ENCODE measurements around the gene CBX4. TPM values are rescaled to one million over a fixed set of nuclear protein-coding genes. Genes with fewer than 3 reads are reported as not detected.

CBX4 gene
- total and polyA plus RNA-seq, 2 of the 13 experiments (the other 11 are each of a cell fraction or from before 2014, with no cell fraction given), result 25.8 to 50.8 TPM

- TF ChIP-seq THAP9 (CRISPR knock-in tag; IDR thresholded peaks at IDR 0.05; ENCODE audit: borderline replicate concordance) (peak; percentile 16; the same call in 1 of the 2 replicates), ZNF30 (CRISPR knock-in tag; IDR thresholded peaks at IDR 0.05) (no peak), KAT8 (CRISPR knock-in tag; IDR thresholded peaks at IDR 0.05) (no peak), RFX5 (IDR thresholded peaks at IDR 0.05; ENCODE audit: low read depth, low read length) (no peak), RORA (CRISPR knock-in tag; IDR thresholded peaks at IDR 0.05) (no peak), ZNF577 (CRISPR knock-in tag; IDR thresholded peaks at IDR 0.05; ENCODE audit: borderline replicate concordance, low read depth) (no peak), LBX2 (CRISPR knock-in tag; IDR thresholded peaks at IDR 0.05; ENCODE audit: borderline replicate concordance) (peak; percentile 40; the same call in 1 of the 2 replicates), ATF1 (CRISPR knock-in tag; IDR thresholded peaks at IDR 0.05) (no peak), CBFB (CRISPR knock-in tag; IDR thresholded peaks at IDR 0.05) (no peak), ZNF280B (CRISPR knock-in tag; IDR thresholded peaks at IDR 0.05; ENCODE audit: borderline replicate concordance) (peak; percentile 36; the same call in 1 of the 2 replicates), BCL6 (CRISPR knock-in tag; IDR thresholded peaks at IDR 0.05) (no peak), ZNF879 (CRISPR knock-in tag; IDR thresholded peaks at IDR 0.05) (no peak), TEAD2 (CRISPR knock-in tag; IDR thresholded peaks at IDR 0.05) (peak; percentile 39; the same call in 1 of the 2 replicates)
- TF ChIP-seq, protein P1, sequence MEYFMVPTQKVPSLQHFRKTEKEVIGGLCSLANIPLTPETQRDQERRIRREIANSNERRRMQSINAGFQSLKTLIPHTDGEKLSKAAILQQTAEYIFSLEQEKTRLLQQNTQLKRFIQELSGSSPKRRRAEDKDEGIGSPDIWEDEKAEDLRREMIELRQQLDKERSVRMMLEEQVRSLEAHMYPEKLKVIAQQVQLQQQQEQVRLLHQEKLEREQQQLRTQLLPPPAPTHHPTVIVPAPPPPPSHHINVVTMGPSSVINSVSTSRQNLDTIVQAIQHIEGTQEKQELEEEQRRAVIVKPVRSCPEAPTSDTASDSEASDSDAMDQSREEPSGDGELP (IDR thresholded peaks at IDR 0.05; ENCODE audit: borderline replicate concordance, low read depth), result no peak
- TF ChIP-seq, protein P2, sequence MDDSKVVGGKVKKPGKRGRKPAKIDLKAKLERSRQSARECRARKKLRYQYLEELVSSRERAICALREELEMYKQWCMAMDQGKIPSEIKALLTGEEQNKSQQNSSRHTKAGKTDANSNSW (CRISPR knock-in tag; IDR thresholded peaks at IDR 0.05; ENCODE audit: borderline replicate concordance), result no peak
- TF ChIP-seq, protein P3, sequence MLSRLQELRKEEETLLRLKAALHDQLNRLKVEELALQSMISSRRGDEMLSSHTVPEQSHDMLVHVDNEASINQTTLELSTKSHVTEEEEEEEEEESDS (CRISPR knock-in tag; IDR thresholded peaks at IDR 0.05; ENCODE audit: borderline replicate concordance), result no peak
- TF ChIP-seq, protein P4, sequence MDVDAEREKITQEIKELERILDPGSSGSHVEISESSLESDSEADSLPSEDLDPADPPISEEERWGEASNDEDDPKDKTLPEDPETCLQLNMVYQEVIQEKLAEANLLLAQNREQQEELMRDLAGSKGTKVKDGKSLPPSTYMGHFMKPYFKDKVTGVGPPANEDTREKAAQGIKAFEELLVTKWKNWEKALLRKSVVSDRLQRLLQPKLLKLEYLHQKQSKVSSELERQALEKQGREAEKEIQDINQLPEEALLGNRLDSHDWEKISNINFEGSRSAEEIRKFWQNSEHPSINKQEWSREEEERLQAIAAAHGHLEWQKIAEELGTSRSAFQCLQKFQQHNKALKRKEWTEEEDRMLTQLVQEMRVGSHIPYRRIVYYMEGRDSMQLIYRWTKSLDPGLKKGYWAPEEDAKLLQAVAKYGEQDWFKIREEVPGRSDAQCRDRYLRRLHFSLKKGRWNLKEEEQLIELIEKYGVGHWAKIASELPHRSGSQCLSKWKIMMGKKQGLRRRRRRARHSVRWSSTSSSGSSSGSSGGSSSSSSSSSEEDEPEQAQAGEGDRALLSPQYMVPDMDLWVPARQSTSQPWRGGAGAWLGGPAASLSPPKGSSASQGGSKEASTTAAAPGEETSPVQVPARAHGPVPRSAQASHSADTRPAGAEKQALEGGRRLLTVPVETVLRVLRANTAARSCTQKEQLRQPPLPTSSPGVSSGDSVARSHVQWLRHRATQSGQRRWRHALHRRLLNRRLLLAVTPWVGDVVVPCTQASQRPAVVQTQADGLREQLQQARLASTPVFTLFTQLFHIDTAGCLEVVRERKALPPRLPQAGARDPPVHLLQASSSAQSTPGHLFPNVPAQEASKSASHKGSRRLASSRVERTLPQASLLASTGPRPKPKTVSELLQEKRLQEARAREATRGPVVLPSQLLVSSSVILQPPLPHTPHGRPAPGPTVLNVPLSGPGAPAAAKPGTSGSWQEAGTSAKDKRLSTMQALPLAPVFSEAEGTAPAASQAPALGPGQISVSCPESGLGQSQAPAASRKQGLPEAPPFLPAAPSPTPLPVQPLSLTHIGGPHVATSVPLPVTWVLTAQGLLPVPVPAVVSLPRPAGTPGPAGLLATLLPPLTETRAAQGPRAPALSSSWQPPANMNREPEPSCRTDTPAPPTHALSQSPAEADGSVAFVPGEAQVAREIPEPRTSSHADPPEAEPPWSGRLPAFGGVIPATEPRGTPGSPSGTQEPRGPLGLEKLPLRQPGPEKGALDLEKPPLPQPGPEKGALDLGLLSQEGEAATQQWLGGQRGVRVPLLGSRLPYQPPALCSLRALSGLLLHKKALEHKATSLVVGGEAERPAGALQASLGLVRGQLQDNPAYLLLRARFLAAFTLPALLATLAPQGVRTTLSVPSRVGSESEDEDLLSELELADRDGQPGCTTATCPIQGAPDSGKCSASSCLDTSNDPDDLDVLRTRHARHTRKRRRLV (CRISPR knock-in tag; IDR thresholded peaks at IDR 0.05), result no peak
Observed at GRCh38 chr17:79798299-79799173, 40.7 kb downstream of the CBX4 start (continued).
